ENCODE measurements around the gene MBP.

The MBP gene

GRCh38 chr18:77131652-77132368 lies 773 bp downstream of the MBP start:
- TF ChIP-seq, protein P1, sequence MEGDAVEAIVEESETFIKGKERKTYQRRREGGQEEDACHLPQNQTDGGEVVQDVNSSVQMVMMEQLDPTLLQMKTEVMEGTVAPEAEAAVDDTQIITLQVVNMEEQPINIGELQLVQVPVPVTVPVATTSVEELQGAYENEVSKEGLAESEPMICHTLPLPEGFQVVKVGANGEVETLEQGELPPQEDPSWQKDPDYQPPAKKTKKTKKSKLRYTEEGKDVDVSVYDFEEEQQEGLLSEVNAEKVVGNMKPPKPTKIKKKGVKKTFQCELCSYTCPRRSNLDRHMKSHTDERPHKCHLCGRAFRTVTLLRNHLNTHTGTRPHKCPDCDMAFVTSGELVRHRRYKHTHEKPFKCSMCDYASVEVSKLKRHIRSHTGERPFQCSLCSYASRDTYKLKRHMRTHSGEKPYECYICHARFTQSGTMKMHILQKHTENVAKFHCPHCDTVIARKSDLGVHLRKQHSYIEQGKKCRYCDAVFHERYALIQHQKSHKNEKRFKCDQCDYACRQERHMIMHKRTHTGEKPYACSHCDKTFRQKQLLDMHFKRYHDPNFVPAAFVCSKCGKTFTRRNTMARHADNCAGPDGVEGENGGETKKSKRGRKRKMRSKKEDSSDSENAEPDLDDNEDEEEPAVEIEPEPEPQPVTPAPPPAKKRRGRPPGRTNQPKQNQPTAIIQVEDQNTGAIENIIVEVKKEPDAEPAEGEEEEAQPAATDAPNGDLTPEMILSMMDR (IDR thresholded peaks at IDR 0.05; ENCODE audit: low read depth, low read length, missing control alignments): no peak
- Histone ChIP-seq H3K36me3 (replicated peaks) (no peaks in the 10 kb centered on the region), H3K27ac (peak overlapping the region; percentile 96), H3K4me3 (ENCODE audit: low read depth, low read length) (peak overlapping the region; percentile 66), H3K27me3 (replicated peaks) (no peaks in the 10 kb centered on the region)
- in situ Hi-C loops (cut with HindIII; ENCODE audit: low pct_ligation_motif_present, low sequenced_read_pairs): no loop called here
- no peak for DNase-seq

DNA sequence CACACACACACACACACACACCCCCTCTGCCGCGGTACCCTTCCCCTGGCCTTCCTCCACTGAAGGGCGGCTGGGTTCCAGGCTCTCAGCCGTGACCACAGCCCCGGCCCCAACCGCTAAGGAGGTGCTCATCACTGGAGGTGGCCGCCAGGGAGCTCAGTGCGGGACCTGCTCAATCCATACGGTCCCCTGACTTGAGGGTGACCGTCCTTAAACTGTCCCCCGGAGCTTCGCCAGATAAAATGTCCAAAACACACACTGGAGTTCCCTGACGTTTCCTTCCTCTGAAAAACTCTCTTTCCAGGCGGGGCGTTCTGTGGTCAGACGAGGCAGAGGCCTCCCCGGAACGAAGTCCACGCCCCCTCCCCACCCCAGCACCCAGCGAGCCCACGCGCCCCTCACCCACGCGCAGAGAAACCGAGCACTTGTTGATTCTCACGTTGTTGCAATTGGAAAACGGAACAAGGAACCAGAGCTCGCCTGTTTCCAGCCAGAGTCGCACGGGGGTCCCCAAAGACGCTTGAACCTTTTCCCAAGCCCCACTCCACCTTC lies 1.4 kb downstream of the MBP start:
- Histone ChIP-seq H3K36me3 (replicated peaks) (no peaks in the 10 kb centered on the region), H3K4me3 (ENCODE audit: low read depth, low read length) (peak overlapping the region; percentile 66), H3K27me3 (replicated peaks) (no peaks in the 10 kb centered on the region), H3K27ac (peak overlapping the region; percentile 96)
- in situ Hi-C loops (cut with HindIII; ENCODE audit: low pct_ligation_motif_present, low sequenced_read_pairs): no loop called here
- TF ChIP-seq, protein P1 (IDR thresholded peaks at IDR 0.05; ENCODE audit: low read depth, low read length, missing control alignments): no peak
- DNase-seq: peak; percentile 45

DNA sequence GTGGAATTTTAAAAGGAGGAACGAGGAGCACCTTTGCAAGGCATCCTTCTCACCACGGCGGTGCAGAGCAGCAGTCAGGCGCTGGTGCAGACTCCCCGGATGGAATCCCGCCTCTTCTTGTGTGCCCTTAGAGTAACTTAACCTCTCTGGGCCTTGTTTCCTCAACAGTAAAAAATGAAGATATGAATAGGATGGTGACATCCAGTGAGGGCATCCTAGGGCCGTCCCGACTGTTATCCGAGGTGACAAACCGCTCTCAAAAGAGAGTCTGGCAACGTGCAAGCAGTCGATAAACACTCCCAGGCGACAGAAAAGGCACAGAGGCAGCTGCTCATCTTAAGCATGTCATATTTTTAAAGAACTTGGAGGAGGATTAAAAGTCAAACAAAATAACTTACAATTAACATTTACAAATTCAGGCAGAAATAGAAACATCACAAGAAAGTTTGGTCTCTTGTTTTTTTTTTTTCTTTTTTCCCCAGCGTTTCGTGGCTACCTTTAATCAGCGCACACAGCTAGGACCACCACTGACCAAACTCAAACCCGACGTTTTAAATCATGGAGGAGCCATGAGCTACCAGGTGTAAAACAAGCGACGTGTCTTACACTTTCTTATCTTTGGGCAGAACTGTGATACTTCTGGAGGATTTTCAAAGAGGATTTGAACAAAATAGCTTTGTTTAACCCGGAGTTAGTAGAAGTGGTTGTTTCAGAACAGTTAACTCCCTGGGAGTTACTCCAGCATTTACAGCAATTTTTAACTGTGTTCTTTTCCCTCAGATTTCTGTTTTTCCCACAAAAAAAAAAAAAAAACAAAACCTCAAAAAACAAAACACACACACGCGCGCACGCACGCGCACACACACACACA lies 2.1 kb downstream of the MBP start:
- TF ChIP-seq, protein P1 (IDR thresholded peaks at IDR 0.05; ENCODE audit: low read depth, low read length, missing control alignments): no peak
- Histone ChIP-seq H3K4me3 (ENCODE audit: low read depth, low read length) (peak overlapping the region; percentile 66), H3K36me3 (replicated peaks) (no peaks in the 10 kb centered on the region), H3K27me3 (replicated peaks) (no peaks in the 10 kb centered on the region), H3K27ac (peak overlapping the region; percentile 96)
- DNase-seq: no peak
- in situ Hi-C loops (cut with HindIII; ENCODE audit: low pct_ligation_motif_present, low sequenced_read_pairs): no loop called here

GRCh38 chr18:77129150-77129551 lies 3.4 kb downstream of the MBP start:
- H3K27me3 ChIP-seq (replicated peaks): no peaks in the 10 kb centered on the region
- H3K4me3 ChIP-seq (ENCODE audit: low read depth, low read length): no peak overlapping the region

DNA sequence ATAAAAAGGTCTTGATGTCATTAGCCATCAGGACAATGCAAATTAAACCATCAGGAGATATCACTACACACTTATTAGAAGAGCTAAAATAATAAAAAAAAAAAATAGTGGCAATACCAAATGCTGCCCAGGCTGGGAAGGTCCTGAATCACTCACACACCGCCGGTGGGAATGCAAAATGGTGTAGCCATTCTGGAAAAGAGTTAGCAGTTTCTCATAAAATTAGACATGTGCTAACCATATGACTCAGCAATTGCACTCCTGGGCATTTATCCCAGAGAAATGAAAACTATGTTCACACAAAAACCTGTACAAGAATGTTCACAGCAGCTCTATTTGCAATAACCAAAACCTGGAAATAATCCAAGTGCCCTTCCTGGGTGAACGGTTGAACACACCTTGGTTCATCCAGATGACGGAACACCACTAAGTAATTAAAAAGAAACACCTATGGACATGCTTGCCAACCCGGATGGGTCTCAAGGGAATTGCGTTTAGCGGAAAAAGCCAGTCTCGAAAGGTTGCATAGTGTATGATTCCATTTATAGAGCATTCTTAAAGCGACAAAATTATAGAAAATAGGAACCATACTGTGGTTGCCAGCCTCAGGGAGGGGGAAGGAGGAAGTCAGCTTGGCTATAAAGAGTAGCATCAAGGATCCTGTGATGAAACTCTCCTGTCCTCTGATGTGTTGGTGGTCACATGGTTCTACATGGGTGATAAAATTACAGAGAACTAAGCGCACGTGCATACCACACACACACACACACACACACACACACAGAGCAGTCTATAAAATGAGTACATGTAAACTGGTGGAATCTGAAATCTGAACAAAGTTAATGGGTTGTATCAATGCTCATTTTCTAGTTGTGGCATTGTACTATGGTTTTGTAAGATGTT lies 4.6 kb downstream of the MBP start:
- DNase-seq: peak; percentile 86
- peak overlapping the region; percentile 96 for H3K27ac ChIP-seq
- H3K27me3 ChIP-seq (replicated peaks): no peaks in the 10 kb centered on the region

More at GRCh38 chr18:77129150-77129551, 3.4 kb downstream of the MBP start:
- peak overlapping the region; percentile 96 for H3K27ac ChIP-seq
- TF ChIP-seq, protein P1 (IDR thresholded peaks at IDR 0.05; ENCODE audit: low read depth, low read length, missing control alignments): no peak
- in situ Hi-C loops (cut with HindIII; ENCODE audit: low pct_ligation_motif_present, low sequenced_read_pairs): no loop called here
- DNase-seq: peak; percentile 87
- H3K36me3 ChIP-seq (replicated peaks): no peaks in the 10 kb centered on the region

More for the DNA sequence above, 4.6 kb downstream of the MBP start:
- Histone ChIP-seq H3K4me3 (ENCODE audit: low read depth, low read length) (no peak overlapping the region), H3K36me3 (replicated peaks) (no peaks in the 10 kb centered on the region)
- in situ Hi-C loops (cut with HindIII; ENCODE audit: low pct_ligation_motif_present, low sequenced_read_pairs): no loop called here
- TF ChIP-seq, protein P1 (IDR thresholded peaks at IDR 0.05; ENCODE audit: low read depth, low read length, missing control alignments): no peak

Data from brain microvascular endothelial cell (primary cell).